Colonic mucosa (tissue), 4 donors: ENCODE measurements around the gene INHBB. TPM values are rescaled to one million over a fixed set of nuclear protein-coding genes. Genes with fewer than 3 reads are reported as not detected.

Experiments used
- DNase-seq: peaks from one replicate; pipeline ENCODE4 v3.0.0-alpha.2; 2020
- H3K27ac ChIP-seq: fragments of 200-600 bp; one replicate; pipeline ENCODE4 v1.8.0; 2021
- H3K27me3 ChIP-seq: fragments of 200-600 bp; one replicate; pipeline ENCODE4 v1.8.0; 2021
- H3K36me3 ChIP-seq: fragments of 200-600 bp; one replicate; pipeline ENCODE4 v1.8.0; 2021
- H3K4me1 ChIP-seq: fragments of 200-600 bp; one replicate; pipeline ENCODE4 v1.8.0; 2021; ENCODE audit warnings: mild to moderate bottlenecking
- H3K4me3 ChIP-seq: fragments of 200-600 bp; one replicate; pipeline ENCODE4 v1.8.0; 2021
- H3K9ac ChIP-seq, 2 donors: one replicate each; pipeline ENCODE4 v1.7.0; 2013; ENCODE audit warnings: control low read depth in 2 of 2, low read depth in 2 of 2, low read length in 2 of 2
- H3K9me3 ChIP-seq: fragments of 200-600 bp; one replicate; pipeline ENCODE4 v1.8.0; 2021
- intact Hi-C: fragments of 100-400 bp; cut with DNase I; formaldehyde crosslinking; loops from one replicate; pipeline ENCODE4 v1.14.1; 2022
- total RNA-seq, 2 donors: library from RNA; stranded (reverse); fragmentation: NEBNext Ultra II Directional in 1 of 2; extraction: Animal tissue kit (Norgen Biotek cat#: 25700) in 1 of 2; gene quantifications; one replicate each; pipeline ENCODE4 v1.2.1, GENCODE V29; 2021
- TF ChIP-seq, protein P1 (sequence below): fragments of 200-600 bp; IDR thresholded peaks from one replicate; pipeline ENCODE4 v1.8.0; 2022; ENCODE audit warnings: antibody characterized with exemption, mild to moderate bottlenecking
- donor health status: healthy.
- donor health status: DM: no; HTN: no; CAD: no.
- donor health status: DM: no; HTN: no; CAD: no.

Gene INHBB
- total RNA-seq, 2 donors from 2014 or later: 0.30 to 3.1 TPM

DNA sequence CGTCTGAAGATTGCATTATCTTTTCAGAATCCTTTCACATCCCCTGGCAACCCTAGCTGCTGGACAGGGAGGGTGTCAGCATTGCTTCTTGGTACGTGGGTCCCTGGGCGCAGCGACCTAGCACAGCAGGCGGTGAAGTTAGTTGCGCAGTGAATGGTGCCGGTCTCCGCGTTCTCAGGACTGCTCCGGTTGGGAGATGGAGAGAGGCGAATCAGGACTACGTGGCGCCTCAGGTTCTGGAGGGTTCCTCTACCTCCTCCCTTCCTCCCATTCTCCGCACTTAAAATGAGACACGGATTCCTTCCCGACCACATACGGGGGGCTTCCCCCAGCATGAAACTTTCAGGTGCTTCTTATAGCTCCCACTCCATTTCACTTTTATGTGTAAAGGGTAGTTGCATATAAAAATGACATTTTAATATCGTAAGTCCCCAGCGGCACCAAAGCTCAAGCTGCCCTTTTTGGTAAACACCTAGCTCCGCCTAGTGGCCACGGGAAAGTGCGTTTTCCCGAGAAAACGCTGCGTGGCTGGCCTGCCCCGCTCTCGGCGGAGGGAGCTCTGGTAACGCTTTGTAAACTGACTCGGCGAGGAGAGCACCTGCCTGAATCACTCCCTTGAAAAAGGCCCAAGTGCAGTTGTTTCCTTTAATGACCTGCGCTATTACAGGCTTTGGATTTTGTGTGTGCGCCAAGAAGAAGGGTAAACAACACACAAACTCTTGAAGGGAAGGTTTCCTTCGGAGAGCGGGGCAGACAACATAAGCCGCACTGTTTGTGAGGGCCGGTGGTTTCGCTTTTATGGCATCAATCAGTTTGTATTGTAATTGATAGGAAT is 32.9 kb upstream of the INHBB start:
- Histone ChIP-seq H3K4me1 (peaks cover 3% of the 10 kb centered on the region), H3K9me3 (no peaks in the 10 kb centered on the region), H3K4me3 (peak overlapping the region; percentile 22), H3K27ac (no peak overlapping the region), H3K36me3 (no peaks in the 10 kb centered on the region), H3K9ac (peak overlapping the region in 1 of 2 donors; percentile 61), H3K27me3 (no peaks in the 10 kb centered on the region)
- intact Hi-C loops: loop anchor here (10.0 kb wide), 2 partner anchors 58 to 108 kb away; partner anchors contain the start of gene RALB
- TF ChIP-seq, protein P1, sequence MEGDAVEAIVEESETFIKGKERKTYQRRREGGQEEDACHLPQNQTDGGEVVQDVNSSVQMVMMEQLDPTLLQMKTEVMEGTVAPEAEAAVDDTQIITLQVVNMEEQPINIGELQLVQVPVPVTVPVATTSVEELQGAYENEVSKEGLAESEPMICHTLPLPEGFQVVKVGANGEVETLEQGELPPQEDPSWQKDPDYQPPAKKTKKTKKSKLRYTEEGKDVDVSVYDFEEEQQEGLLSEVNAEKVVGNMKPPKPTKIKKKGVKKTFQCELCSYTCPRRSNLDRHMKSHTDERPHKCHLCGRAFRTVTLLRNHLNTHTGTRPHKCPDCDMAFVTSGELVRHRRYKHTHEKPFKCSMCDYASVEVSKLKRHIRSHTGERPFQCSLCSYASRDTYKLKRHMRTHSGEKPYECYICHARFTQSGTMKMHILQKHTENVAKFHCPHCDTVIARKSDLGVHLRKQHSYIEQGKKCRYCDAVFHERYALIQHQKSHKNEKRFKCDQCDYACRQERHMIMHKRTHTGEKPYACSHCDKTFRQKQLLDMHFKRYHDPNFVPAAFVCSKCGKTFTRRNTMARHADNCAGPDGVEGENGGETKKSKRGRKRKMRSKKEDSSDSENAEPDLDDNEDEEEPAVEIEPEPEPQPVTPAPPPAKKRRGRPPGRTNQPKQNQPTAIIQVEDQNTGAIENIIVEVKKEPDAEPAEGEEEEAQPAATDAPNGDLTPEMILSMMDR: peak; percentile 90
- DNase-seq: peak; percentile 89

DNA sequence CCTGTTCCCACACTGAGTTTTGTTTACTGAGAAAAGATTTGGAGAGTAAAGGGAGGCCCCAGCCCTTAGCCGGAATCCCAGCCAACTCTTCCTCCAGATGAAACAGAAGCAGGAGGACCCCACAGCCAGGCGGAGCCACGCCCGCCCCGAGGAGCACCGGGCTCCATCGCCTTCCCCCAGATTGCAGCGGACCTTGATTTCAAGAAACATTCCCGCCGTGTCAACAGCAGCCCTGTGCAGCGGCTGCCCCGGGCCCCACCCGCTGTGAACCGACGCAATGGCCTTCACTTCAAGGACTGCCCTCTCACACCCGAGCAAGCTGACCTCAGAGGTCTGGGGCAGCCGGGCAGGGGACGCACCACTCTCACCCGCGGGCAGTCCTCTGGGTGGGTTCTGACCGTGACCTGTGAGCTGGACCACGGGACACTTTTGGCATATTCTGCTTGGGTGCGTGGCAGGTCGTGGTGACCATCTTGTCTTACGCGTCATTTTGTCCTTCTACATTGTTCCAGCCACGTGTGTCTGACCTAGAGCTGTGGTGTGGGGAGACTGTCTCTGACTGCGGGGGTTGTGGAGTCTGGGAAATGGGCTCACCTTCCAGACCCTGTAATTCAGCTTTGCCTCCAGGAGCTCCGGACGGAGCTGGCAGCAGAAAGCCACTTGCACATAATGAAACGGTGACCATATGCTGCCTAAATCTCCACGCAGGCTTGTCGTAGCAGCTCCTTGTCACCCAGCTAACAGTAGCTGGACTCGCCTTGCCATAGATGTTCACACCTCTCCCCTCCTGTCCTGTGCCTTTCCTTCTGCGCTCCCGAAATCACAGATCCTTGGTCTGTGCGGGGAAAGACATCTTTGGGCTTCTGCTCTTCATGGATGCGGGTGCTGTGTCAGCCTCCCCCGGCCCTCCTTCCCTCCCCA is 32.0 kb upstream of the INHBB start:
- no peaks in the 10 kb centered on the region for H3K36me3 ChIP-seq
- no peaks in the 10 kb centered on the region for H3K9me3 ChIP-seq
- H3K4me3 ChIP-seq: peak overlapping the region; percentile 22
- no peak overlapping the region for H3K9ac ChIP-seq
- H3K27me3 ChIP-seq: no peaks in the 10 kb centered on the region
- DNase-seq: peak; percentile 27
- intact Hi-C loops: loop anchor here (10.0 kb wide), 2 partner anchors 59 to 109 kb away; partner anchors contain the start of gene RALB
- TF ChIP-seq, protein P1: no peak
- H3K27ac ChIP-seq: no peak overlapping the region
- peaks cover 3% of the 10 kb centered on the region for H3K4me1 ChIP-seq

DNA sequence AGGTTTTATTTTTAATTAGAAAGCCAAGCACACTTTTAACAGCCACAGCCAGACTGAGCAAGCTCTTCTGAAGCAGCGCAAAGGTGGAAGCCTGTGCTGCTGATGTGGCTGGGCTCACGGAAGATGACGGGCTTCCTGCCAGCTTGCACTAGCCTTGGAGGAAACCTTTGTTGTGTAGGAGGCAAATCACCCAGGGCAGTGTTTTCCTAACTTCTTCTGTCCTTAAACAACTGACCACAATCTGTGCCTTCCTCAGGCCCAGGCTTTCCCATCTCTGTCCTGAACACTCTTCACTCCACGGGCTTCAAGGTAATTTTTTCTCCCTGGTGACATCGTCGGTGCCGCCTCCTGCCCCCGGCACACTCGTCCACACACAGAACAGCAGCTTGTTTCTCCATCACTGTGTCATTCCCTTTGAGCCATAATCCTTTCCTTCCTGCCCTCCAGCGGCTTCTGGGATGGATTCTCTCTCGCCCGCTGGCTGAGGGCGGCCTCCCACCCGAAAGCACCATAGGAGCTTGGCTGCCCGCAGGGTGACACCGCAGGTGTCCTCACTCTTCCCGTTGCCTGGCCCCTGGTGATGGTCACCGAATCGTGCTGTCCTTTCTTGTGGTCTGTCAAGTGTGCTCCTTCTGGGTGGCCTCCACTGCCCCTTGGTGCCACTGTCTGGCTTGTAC is 31.1 kb upstream of the INHBB start:
- H3K9ac ChIP-seq: no peak overlapping the region
- H3K36me3 ChIP-seq: no peaks in the 10 kb centered on the region
- H3K4me1 ChIP-seq: peaks cover 3% of the 10 kb centered on the region
- intact Hi-C loops: loop anchor here (10.0 kb wide), 2 partner anchors 60 to 110 kb away; partner anchors contain the start of gene RALB
- H3K27ac ChIP-seq: no peak overlapping the region
- H3K9me3 ChIP-seq: no peaks in the 10 kb centered on the region
- H3K27me3 ChIP-seq: no peaks in the 10 kb centered on the region
- TF ChIP-seq, protein P1: no peak
- H3K4me3 ChIP-seq: no peak overlapping the region
- no peak for DNase-seq

DNA sequence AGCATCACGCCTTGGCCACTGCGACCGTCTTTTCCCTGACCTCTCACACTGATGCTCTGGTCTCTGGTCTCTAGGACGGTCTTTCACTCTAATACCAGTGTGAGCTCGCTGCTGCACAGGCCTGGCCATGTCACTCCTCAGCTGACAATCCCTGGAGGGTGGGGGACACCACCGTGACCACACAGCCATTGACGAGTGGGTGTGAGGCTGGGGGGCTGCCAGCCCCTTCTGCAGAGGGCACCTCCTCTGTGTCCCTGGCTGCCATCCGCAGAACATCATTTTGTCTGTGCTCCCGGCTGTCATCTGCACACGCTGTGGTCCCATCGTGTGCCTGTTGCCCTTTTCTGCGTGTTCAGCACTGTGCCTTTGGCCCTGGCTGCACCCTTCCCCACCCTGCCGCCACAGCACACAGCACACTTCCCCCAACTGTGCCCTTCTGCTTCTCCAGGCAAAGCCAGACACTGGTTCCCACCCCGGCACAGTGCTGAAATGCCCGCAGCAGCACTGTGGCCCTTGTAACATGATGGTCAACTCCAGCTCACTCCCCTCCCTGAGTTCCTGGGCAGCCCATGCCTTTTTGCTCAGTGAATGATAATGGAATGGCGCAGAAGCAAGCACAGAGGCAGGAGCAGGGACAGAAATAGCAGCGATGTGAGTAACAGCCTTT is 30.4 kb upstream of the INHBB start:
- TF ChIP-seq, protein P1: no peak
- Histone ChIP-seq H3K27me3 (no peaks in the 10 kb centered on the region), H3K36me3 (no peaks in the 10 kb centered on the region), H3K4me3 (no peak overlapping the region), H3K27ac (no peak overlapping the region), H3K9me3 (no peaks in the 10 kb centered on the region), H3K4me1 (peaks cover 3% of the 10 kb centered on the region), H3K9ac (no peak overlapping the region)
- intact Hi-C loops: loop anchor here (10.0 kb wide), 2 partner anchors 61 to 111 kb away; partner anchors contain the start of gene RALB
- DNase-seq: no peak
